Endodermal cell (in vitro differentiated cells): ENCODE measurements around the gene SOX5. TPM values are rescaled to one million over a fixed set of nuclear protein-coding genes. Genes with fewer than 3 reads are reported as not detected.

ENCODE experiments used
- DNase-seq: peaks from one replicate; pipeline ENCODE4 v3.0.0-alpha.2; 2017
- H3K27ac ChIP-seq: 2 replicates; pipeline ENCODE4 v1.5.1; 2013; ENCODE audit warnings: mild to moderate bottlenecking, low read depth, low read length, moderate library complexity
- H3K27me3 ChIP-seq: 2 replicates; pipeline ENCODE4 v1.6.1; 2013; ENCODE audit warnings: mild to moderate bottlenecking, low read length, moderate library complexity; ENCODE audit not compliant: insufficient read depth, control insufficient read depth, poor library complexity, severe bottlenecking
- H3K36me3 ChIP-seq: 2 replicates; pipeline ENCODE4 v1.7.0; 2013; ENCODE audit warnings: mild to moderate bottlenecking, low read length, moderate library complexity; ENCODE audit not compliant: control insufficient read depth, insufficient read depth
- H3K4me1 ChIP-seq: one replicate; pipeline ENCODE4 v1.7.0; 2013; ENCODE audit warnings: low read length; ENCODE audit not compliant: control insufficient read depth, insufficient read depth
- H3K4me3 ChIP-seq: 2 replicates; pipeline ENCODE4 v1.5.1; 2013; ENCODE audit warnings: mild to moderate bottlenecking, low read length, moderate library complexity
- H3K9ac ChIP-seq: 2 replicates; pipeline ENCODE4 v1.6.1; 2013; ENCODE audit warnings: mild to moderate bottlenecking, low read length, moderate library complexity; ENCODE audit not compliant: poor library complexity, severe bottlenecking; ENCODE audit errors: extremely low read depth
- H3K9me3 ChIP-seq: 2 replicates; pipeline ENCODE4 v1.6.1; 2013; ENCODE audit warnings: mild to moderate bottlenecking, low read length, moderate library complexity; ENCODE audit not compliant: control insufficient read depth
- H3K27ac Mint-ChIP-seq: 2 replicates; pipeline ENCODE4 v1.8.0; 2020; ENCODE audit warnings: mixed read lengths
- H3K27me3 Mint-ChIP-seq: 2 replicates; pipeline ENCODE4 v1.8.0; 2021; ENCODE audit warnings: mild to moderate bottlenecking, mixed read lengths; ENCODE audit not compliant: insufficient read depth
- H3K36me3 Mint-ChIP-seq: 2 replicates; pipeline ENCODE4 v1.8.0; 2020; ENCODE audit warnings: low read depth, mixed read lengths
- H3K4me1 Mint-ChIP-seq: 2 replicates; pipeline ENCODE4 v1.8.0; 2020; ENCODE audit warnings: mixed read lengths
- H3K4me3 Mint-ChIP-seq: 2 replicates; pipeline ENCODE4 v1.8.0; 2020; ENCODE audit warnings: mild to moderate bottlenecking, moderate library complexity, mixed read lengths
- H3K9me3 Mint-ChIP-seq: 2 replicates; pipeline ENCODE4 v1.8.0; 2020; ENCODE audit warnings: mild to moderate bottlenecking, mixed read lengths
- CTCF ChIP-seq: fragments of 200-600 bp; sonication (generic); conservative IDR thresholded peaks from 2 replicates; pipeline ENCODE4 v1.5.0; 2021; ENCODE audit warnings: antibody characterized with exemption, mild to moderate bottlenecking
- WGBS, 2 experiments: methylation state at CpG; one replicate each; pipeline versions ENCODE4 v1.1.5 to v1.1.7; 2013; ENCODE audit warnings: missing lambda C conversion rate in 2 of 2, mixed read lengths in 1 of 2; ENCODE audit not compliant: insufficient coverage in 1 of 2, insufficient read length in 1 of 2; 5-methylcytosine and 5-hydroxymethylcytosine counted together
- total RNA-seq, 2 donors: library from RNA; stranded (reverse); fragmentation: NEBNext Ultra II Directional in 1 of 2; extraction: Animal tissue kit (Norgen Biotek cat#: 25700) in 1 of 2; gene quantifications; 2 replicates in 1 of 2; 3 replicates in 1 of 2; pipeline ENCODE4 v1.2.1, GENCODE V29; 2021

SOX5 gene
- total RNA-seq, 2 donors from 2014 or later, result 6.8 to 30.7 TPM

GRCh38 chr12:23703051-23703450 is 246.4 kb downstream of the SOX5 start:
- Histone ChIP-seq H3K9ac (no peak overlapping the region), H3K9me3 (no peaks in the 10 kb centered on the region), H3K4me3 (no peak overlapping the region), H3K27me3 (no peaks in the 10 kb centered on the region), H3K4me1 (peaks cover 5% of the 10 kb centered on the region), H3K36me3 (no peaks in the 10 kb centered on the region), H3K27ac (no peak overlapping the region)
- no peak for TF ChIP-seq CTCF
- peak overlapping the region; percentile 2 for H3K27ac Mint-ChIP-seq
- no peaks in the 10 kb centered on the region for H3K9me3 Mint-ChIP-seq
- H3K4me3 Mint-ChIP-seq, result no peak overlapping the region
- H3K27me3 Mint-ChIP-seq, result no peaks in the 10 kb centered on the region
- no peak for DNase-seq
- 50 to 83% methylated on average over 1 of the region's 1 CpG for WGBS, 2 experiments
- H3K4me1 Mint-ChIP-seq, result peaks cover 35% of the 10 kb centered on the region
- H3K36me3 Mint-ChIP-seq, result no peaks in the 10 kb centered on the region

- H3K9ac ChIP-seq, result no peak overlapping the region
- Mint-ChIP-seq H3K36me3 (peaks cover 11% of the 10 kb centered on the region), H3K4me3 (no peak overlapping the region), H3K4me1 (peaks cover 24% of the 10 kb centered on the region), H3K27me3 (no peaks in the 10 kb centered on the region), H3K27ac (peak overlapping the region; percentile 36), H3K9me3 (peaks cover 16% of the 10 kb centered on the region)
- H3K9me3 ChIP-seq, result peaks cover 13% of the 10 kb centered on the region
- H3K4me3 ChIP-seq, result no peak overlapping the region
- H3K4me1 ChIP-seq, result peaks cover 5% of the 10 kb centered on the region
- H3K36me3 ChIP-seq, result no peaks in the 10 kb centered on the region
- H3K27me3 ChIP-seq, result no peaks in the 10 kb centered on the region
- no peak for DNase-seq
- TF ChIP-seq CTCF, result no peak
- no peak overlapping the region for H3K27ac ChIP-seq
Observed at GRCh38 chr12:23699031-23699430, 250.4 kb downstream of the SOX5 start.

GRCh38 chr12:23694920-23695319 is 254.6 kb downstream of the SOX5 start:
- Histone ChIP-seq H3K4me1 (peaks cover 5% of the 10 kb centered on the region), H3K36me3 (no peaks in the 10 kb centered on the region), H3K4me3 (no peak overlapping the region), H3K9me3 (peaks cover 15% of the 10 kb centered on the region), H3K9ac (no peak overlapping the region), H3K27ac (no peak overlapping the region), H3K27me3 (no peaks in the 10 kb centered on the region)
- H3K27me3 Mint-ChIP-seq, result no peaks in the 10 kb centered on the region
- TF ChIP-seq CTCF, result no peak
- peaks cover 15% of the 10 kb centered on the region for H3K4me1 Mint-ChIP-seq
- no peak for DNase-seq
- H3K27ac Mint-ChIP-seq, result no peak overlapping the region
- H3K36me3 Mint-ChIP-seq, result peaks cover 15% of the 10 kb centered on the region
- H3K4me3 Mint-ChIP-seq, result no peak overlapping the region
- 86% methylated on average over 2 of the region's 2 CpGs; no CpG with 5 or more reads in 1 of the 2 experiments for WGBS, 2 experiments
- peaks cover 20% of the 10 kb centered on the region for H3K9me3 Mint-ChIP-seq
